Stimulated activated CD4-positive, alpha-beta T cell treated with anti-CD3 and anti-CD28 coated beads, Interleukin-2, amount 100 ng/mL, for 24 hours (primary cell): ENCODE data around the gene CCDC6.
"Not testable (repeated sequence)": the region's sequence is repeated elsewhere in the genome, so short reads cannot be mapped to it uniquely, and the experiment has no call there.

Experiments
- DNase-seq, 2 donors: peaks; one replicate each; pipeline ENCODE4 v3.0.0-alpha.2; 2020

CCDC6 gene

GRCh38 chr10:59906417-59907202 lies at the start of gene CCDC6:
TSS of gene CCDC6 (minus strand) at chr10:59906556. CDS start at chr10:59906424, 132 bp downstream.
- peak; percentile 93 for DNase-seq

- DNase-seq, result no peak
Measured at GRCh38 chr10:59954296-59954695, 47.9 kb upstream of the CCDC6 start.

GRCh38 chr10:59953711-59954110 lies 47.4 kb upstream of the CCDC6 start:
- not testable (repeated sequence) for DNase-seq

- no peak for DNase-seq
Measured at GRCh38 chr10:59950105-59950504, 43.7 kb upstream of the CCDC6 start.

GRCh38 chr10:59949608-59950007 lies 43.3 kb upstream of the CCDC6 start:
- no peak for DNase-seq

- no peak for DNase-seq
Measured at GRCh38 chr10:59945991-59946390, 39.6 kb upstream of the CCDC6 start.

- no peak for DNase-seq
Measured at GRCh38 chr10:59945590-59945989, 39.2 kb upstream of the CCDC6 start.

GRCh38 chr10:59944339-59944935 lies 38.1 kb upstream of the CCDC6 start:
- no peak for DNase-seq

GRCh38 chr10:59942556-59942955 lies 36.2 kb upstream of the CCDC6 start:
- DNase-seq, result no peak

- DNase-seq, result no peak
Measured at GRCh38 chr10:59937720-59938119, 31.4 kb upstream of the CCDC6 start.

GRCh38 chr10:59934701-59935100 lies 28.3 kb upstream of the CCDC6 start:
- no peak for DNase-seq

GRCh38 chr10:59930788-59931521 lies 24.6 kb upstream of the CCDC6 start:
- not testable (repeated sequence) for DNase-seq

- DNase-seq, result no peak
Measured at GRCh38 chr10:59926086-59926485, 19.7 kb upstream of the CCDC6 start.

- DNase-seq, result no peak
Measured at GRCh38 chr10:59922907-59923306, 16.6 kb upstream of the CCDC6 start.

- no peak for DNase-seq
Measured at GRCh38 chr10:59917922-59918321, 11.6 kb upstream of the CCDC6 start.

GRCh38 chr10:59913547-59914237 lies 7.3 kb upstream of the CCDC6 start:
- no peak for DNase-seq

GRCh38 chr10:59910867-59911266 lies 4.5 kb upstream of the CCDC6 start:
- DNase-seq, result no peak

GRCh38 chr10:59909815-59910214 lies 3.5 kb upstream of the CCDC6 start:
- DNase-seq, result no peak

GRCh38 chr10:59908808-59909143 lies 2.4 kb upstream of the CCDC6 start:
- DNase-seq, result no peak

GRCh38 chr10:59907918-59908807 lies 1.8 kb upstream of the CCDC6 start:
- DNase-seq, result peak; percentile 52

GRCh38 chr10:59907537-59907917 lies 1.2 kb upstream of the CCDC6 start:
- no peak for DNase-seq

- peak; percentile 30 to 44 for DNase-seq
Measured at GRCh38 chr10:59905731-59906416, 482 bp downstream of the CCDC6 start.
